GM18519 (cell line): Measurements from ENCODE around the gene NFIX.

Source experiments
- ATAC-seq: cut with Tn5 transposase; IDR thresholded peaks from one replicate; pipeline ENCODE4 v1.9.1; 2021; ENCODE audit warnings: mild to moderate bottlenecking, moderate library complexity; ENCODE audit not compliant: unreplicated experiment, low FRiP score

Gene NFIX

DNA sequence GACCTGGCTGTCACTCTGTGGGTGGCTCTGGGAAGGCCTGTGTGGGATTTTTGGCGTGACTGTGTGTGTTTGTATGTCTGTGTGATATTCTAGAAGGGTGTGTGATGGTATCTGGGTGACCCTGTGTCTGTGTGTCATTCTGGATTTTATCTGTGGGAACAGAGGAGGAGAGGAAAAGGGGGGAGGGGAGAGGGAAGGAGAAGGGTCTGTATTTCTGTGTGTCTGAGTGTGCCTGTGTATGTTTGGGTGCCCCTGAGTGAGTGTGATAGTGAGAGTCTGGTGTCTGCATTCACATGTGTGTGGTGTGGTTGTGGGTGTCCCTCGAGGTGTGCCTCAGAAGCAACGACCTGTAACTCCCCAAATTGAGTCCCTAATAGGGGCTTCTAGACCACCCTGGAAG is 8.1 kb upstream of the NFIX start:
- no peak for ATAC-seq

DNA sequence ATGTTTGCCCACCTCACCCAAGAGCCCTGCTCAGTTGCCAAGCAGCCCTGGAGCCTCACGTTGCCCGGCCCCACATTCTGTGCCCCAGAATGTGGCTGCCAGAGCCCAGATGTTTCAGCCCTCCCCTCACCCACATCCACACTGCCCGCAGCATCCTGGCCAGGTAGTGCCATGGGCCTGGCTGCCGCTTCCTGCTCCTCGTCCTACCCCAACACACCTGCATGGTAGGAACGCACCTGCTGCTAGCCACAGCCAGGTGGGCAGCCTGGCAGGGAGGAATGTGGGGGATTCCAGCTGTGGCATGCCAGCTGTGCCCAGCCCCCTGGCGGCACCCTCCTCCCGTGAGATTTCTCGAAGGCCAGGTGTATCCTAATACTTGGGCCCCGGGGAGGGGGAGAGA is 7.5 kb upstream of the NFIX start:
- ATAC-seq = no peak

DNA sequence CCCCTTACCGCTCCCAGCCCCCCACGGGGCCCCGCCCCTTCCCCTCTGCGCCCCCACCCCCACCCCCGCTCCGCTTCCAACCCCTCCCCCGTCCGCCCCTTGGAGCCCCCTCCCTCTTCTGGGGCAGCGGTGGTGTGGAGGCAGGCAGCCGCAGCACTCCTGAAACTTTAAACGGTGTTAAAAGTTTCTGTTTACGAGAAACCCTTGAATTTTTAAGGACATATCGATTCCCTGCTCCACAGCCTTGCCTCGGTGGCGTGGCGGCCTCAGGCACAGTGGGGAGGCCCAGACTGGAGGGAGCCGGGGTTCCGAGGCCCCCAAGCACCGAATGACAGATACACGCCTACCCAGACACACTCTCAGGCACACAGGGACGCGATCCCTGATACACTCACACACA is 4.8 kb upstream of the NFIX start:
- ATAC-seq = no peak

DNA sequence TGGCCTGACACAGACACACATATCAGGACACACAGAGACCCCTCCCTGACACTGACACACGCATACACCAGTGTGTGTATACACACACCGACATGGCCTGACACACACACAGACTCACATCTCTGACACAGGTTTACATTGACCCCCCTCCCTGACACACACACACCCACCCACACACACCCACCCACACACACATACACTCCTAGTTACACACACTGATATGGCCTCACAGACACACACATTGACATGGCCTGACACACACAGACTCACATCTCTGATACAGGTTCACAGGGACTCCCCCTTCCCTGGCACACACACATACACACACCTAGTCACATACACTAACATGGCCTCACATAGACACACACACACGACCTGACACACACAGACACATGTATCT is 4.4 kb upstream of the NFIX start:
- ATAC-seq = no peak

DNA sequence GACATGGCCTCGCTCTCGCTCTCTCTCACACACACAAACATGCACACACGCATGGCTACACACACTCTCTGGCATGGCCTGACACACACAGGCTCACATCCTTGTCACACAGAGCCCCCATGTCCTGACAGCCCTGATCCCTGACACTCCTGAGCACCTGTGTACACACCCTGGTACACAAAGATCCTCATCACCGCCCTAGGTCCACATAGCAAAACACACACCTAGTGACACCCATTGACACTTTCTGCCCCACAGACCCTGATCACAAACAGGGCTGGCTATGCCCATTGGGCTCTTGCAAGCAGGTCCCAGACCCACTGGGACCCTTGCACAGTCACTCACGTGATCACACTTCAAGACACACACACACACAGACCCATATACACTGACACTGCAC is 4.0 kb upstream of the NFIX start:
- no peak for ATAC-seq

DNA sequence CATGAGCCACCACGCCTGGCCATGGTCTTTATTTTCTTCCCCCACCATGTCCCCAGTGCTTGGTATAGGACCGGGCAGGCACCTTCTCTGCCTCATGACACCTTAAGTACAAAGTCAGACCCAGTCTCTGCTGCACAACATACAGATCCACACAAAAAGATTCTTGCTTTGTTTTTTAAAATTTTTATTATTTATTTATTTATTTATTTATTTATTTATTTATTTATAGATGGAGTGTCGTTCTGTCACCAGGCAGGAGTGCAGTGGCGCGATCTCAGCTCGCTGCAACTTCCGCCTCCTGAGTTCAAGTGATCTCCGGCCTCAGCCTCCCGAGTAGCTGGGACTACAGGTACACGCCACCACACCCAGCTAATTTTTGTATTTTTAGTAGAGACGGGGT is 2.5 kb upstream of the NFIX start:
- no peak for ATAC-seq

DNA sequence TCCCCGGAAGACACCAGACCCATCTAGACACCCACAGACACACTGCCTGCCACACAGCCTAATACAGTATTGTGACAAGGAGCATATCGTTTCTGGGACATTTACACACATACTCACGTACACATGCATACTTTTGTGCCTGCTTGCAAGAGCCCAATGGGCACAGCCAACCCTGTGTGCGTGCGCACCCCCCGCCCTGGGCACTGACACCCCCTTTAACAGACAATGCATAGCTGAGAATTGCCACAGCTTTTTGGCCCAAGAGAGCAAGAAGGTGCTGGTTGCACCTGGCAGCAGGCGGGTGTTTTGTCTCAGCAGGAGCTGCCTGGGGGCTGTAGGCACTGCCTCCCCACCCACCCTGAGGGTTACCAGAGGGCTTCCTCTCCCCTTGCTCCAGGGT is 1.7 kb upstream of the NFIX start:
- ATAC-seq = no peak

DNA sequence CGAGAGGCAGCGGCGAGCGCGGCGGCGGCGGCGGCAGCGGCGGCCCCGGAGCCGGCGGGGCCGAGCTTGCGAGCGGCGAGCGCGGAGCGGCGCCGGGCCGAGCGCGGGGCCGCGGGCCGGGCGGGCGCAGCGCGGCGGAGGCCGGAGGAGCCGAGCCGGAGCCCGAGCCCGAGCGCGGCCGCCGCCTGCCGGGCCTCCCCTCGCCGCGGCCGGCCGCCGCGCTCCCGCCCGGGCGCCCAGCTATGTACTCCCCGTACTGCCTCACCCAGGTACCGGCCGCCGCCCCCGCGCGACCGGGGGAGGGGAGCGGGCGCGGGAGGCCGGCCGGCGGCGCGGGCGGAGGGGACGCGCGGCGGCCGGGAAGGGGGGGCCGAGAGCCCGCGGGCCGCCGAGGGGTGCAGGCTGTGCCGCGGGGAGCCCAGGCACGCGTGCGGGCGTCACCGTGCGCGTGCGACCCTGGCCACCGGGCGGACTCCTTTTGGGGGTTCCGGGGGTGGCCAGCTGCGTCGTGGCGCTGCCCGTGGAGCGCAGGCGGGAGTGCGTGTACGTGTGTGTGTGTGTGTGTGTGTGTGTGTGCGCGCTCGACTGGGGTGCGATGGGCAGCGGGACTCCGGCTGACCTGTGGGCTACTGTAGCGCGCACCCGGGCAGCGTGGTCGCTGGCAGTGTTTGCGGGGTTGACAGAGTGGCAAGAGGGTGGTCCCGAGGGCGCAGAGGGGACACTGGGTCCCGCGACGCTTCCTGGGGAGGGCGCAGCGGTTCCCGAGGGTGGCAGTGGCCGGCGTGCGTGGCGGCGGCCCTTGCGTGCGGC is 526 bp downstream of the NFIX start:
- no peak for ATAC-seq

DNA sequence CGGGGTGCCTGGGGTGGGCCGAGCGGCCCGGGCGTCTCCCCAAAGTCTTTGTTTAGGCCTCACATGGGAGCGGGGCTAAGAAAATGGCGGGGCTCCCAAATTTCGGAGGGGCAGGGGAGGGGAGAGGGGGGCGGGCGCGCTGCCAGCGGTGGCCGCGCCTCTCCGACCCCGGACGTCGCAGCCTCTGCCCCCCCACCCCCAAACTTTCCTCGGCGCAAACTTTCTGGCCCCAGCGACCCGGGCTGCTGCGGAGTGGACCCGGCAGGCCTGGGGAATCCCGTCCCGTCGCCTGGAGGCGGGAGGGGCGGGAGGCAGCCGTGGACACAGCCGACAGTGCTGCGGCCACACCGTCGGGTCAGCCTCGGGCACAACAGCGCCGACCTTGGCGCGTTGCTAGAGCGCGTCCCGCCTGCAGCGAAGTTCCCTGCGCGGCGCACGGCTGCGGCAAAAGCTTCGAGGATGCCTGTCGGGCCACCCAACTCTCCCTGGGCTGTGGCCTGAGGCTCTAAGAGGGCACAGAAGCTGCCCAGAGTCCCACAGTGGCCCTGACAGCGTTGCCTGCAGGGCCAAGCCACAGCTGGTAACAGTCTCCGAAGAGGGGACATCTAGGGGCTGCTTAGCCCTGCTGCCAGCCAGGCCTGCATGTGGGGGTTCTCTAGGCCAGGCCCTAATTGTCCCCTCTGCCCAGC is 1.3 kb downstream of the NFIX start:
- no peak for ATAC-seq

DNA sequence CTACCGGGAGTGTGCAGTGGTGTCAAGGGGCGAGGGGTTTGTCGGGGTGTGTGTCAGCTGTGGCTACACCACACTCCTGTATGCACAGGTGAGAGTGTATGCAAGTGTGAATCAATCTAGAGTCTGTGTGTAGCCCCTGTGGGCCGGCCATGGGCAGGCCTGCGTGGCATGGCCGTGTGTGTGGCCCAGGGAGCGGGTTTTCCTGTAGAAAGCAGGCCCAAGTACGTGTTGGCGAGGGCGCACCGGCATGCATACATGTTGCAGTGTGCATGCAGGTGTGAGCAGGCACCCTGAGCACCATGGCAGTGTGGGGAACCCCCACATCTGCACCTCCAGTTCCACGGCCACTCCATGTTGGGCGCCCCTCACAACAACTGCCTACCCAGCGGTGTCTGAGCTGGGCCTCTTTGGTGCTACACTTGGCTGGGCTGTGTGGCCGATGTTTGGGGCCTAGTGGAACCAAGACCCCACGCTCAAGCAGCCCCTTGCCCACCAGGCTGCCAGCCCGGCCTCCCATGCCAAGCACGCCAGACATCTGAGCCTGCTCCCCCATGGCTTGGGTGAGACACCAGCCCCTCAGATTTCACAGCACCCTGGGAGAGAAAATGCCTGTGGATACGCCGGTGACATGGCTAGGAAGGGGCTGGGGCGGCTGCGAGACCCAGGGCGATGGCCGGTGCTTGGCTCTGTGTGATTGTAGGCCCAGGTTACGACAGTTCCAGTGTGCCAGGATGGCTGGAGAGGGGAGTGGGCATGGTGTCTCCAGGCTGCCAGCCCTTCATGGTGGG is 2.1 kb downstream of the NFIX start:
- ATAC-seq = no peak

DNA sequence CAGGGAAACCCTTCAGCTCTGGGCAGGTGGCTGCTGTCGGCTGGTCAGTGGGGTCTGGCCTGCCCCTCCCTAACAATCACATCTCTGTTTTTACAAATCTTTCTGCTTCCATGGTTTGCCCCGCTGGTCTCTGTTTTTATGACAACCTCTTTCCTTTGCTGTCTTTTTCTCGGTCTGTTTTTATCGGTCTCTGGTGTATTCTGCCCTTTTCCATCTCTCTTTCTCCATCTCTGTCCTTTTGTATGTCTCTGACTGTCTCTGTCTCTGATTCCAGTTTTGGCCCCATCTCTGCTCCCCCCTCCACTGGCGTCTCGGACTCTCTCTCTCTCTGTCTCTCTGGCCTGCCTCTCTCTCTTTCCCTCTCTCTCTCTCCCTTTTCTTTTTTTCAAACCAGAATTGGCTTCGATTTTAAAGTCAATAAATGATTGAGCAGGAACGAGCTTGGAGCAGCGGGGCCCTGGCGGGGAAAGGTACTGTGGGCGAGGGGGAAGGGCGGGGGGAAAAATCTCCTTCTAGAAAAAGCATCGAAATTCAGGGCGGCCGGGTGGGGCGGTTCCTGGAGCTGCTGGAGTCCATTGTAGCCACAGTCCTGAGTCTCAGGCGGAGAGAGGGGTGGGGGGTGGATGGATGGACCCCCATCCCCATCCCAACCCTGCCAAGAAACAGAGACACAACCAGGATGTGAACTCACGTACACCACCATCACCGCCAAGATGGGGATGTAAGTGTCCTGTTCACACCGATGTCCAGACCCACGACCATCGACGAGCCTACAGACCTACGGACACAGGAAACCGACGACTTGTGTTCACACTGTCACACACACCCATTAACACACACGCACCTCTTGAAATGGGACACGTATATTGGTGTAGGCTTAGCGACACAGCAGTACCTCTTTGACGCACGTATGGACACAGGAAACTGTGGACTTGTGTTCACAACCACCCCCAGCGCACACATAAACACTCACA is 3.0 kb downstream of the NFIX start:
- ATAC-seq = no peak

DNA sequence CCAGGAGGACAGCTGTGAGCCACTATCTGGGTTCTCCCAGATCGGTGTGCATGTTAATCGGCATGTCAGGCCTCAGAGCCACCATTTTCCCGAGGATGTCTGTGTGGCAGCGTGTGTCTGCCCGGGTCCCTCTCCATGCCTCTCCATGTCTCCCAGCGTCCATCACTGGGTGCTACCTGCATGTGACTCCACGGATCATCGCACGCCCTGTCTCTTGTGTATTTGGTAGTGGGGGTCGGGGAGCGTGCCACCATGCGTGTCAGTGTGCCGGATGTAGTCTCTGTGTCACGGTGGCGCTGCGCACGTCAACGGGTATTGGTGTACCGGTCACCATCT is 5.9 kb downstream of the NFIX start:
- no peak for ATAC-seq

DNA sequence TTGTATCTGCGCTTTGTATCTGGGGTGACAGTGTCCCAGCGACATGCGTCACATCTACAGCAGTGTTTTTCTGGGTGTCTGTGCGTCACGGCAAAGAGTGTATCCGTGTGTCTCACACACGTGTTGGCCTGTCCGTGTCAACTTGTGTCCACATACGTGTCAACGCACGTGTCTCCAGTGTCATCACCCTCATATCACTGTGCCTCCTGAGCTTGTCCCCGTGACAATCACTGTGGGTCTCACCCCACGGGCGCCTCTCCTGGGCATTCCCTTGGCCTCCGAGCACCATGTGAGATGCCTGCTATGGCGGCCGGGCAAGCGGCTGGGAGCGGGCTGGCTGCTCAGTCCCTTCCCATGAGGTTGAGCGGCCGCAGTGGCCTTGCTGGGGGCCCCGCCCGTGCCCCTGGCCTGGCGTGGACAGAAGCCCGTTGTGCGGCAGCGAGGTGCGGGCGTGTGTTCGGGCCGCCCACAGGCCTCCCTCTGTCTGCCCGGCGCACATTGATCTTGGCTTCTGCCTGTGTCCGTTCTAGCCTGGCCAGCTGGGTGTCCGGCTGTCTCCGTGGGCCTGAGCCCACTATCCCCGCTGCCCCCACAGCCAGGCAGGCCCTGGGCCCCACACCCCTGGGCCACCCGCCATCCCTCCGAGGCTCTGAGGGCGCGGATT is 6.4 kb downstream of the NFIX start:
- no peak for ATAC-seq

DNA sequence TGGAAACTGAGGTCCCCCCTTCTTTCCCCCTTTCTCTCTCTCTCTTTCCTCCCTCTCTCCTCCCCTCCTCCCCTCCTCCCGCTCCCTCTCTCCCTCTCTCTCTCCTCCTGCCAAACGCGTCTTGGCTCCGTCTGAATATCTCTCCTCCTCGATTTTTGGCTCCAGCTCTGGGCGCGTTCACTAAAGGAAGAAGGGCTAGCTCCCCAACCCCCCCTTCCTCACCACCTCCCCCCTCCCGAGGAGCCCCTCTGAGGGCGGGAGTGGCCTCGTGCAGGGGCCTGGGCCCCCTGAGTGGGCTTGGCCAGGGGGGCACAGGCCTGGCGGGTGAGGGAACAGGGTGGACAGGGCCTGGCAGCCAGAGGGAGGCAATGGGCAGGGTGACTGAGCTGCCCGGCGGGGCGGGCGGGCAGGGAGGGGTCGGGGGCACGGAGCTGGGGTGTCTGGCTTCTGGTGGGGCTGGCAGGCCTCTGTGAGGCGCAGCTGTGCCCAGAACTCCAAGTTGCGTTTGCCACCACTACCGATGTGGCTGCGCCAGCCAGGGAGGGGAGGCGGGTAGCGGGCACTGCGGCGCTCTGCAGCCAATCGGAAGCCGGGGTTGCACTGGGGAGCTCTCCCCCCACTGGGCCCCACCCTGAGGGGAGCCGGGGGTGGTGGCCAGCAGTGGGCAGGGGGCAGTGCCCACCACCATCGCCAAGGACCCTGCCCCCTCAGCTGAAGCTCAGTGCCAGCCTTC is 7.1 kb downstream of the NFIX start:
- ATAC-seq = no peak

DNA sequence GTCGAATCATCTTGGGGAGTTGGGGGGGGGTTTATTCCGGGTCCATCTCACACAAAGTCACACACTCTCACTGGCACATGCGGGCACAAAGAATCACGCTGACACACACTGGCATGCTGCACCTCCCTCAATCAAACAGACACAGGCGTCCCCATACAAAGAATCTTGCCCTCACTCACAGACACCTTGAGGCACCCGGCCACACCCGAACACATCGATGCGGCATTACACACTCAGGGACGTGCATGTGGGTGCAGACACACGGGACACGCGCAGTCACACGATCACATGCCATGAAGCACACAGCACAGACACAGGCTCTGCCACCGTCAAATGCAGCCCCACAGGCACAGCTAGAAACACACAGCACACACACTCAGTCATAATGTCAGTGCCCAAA is 7.8 kb downstream of the NFIX start:
- ATAC-seq = no peak

DNA sequence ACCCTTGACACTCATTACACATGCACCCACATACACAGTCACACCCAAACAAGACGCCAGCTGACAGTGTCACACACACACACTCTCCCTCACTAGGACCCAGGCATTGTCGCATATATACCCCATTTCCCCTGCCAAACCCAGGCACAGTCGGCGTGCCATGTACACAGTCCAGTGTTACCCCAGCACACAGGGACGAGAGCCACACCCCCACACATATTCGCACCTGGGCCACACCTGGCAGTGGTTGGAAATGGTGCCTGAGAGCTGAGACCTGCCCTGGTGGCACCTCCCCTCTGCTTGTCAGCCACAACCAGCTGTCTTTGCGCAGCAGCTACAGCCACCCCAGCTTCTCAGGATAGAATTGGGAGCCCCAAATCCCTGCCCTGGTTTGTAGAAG is 9.0 kb downstream of the NFIX start:
- no peak for ATAC-seq

DNA sequence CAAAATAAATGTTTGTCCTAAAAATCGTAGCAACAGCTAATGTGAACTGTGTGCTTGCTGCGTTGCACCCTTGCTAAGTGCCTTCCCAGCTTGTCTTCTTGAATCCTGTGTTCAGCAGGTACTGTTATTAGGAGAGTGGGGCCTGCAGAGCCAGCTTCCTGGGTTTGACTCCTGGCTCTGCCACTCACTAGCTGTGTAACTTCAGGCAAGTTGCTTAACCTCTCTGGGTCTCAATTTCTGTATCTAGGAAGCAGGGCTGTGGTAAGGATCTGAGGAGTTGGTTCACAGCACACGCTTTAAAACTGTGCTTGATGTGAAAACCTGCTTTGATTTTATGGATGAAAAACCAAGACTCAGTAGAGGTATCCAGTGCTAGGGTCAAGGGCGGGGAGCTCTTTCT is 10.0 kb downstream of the NFIX start:
- no peak for ATAC-seq

DNA sequence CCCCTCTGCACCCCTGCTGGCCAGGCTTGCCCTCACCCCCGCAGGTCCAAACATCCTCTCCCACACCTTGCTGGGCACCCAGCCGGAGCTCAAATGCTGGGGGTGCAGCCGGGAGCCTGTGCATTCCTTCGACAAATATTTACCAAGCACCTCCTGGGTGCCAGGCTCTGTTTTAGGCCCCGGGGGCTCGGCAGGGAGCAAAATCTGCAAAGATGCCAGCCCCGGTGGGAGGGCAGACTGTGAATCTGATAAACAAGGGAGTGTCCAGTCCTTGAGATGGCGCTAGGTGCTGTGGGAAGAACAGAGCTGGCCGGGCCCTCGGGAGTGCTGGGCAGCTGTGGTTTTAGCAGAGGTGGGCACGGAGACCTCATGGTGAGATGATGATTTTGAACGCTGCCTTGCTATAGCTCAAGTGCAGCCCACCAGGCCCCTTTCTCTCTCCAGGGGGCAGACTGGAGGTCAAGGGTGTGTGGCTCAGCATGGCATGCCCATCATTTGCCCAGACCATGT is 10.6 kb downstream of the NFIX start:
- no peak for ATAC-seq
